ENCODE data around the gene JMJD8. TPM values are rescaled to one million over a fixed set of nuclear protein-coding genes. Genes with fewer than 3 reads are reported as not detected.

The JMJD8 gene
- polyA plus RNA-seq, 1 donor (not counting 4 experiments of a cell fraction or from before 2014, with no cell fraction given) = 20.1 TPM

DNA sequence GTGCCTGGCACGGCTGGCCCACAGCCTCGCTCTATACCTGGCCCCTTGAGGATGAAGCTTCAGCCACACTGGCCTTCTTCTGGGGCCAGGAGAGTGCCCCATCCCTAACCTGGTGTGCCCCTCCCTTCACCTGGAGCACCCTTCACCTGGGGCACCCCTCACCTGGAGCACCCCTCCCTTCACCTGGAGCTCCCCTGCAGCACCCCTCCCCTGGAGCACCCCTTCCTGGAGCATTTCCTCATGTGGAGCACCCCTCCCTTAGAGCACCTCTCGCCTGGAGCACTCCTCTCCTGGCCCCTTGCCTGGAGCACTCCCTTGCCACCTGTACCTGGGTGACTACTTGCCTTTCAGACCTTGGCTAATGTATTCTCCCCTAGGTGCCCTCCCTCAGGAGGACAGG, 23.9 kb upstream of the JMJD8 start:
- Histone ChIP-seq H3K27me3 (ENCODE audit: control insufficient read depth, extremely low read depth, insufficient read depth, low read length) (peaks cover 78% of the 10 kb centered on the region), H4K20me1 (ENCODE audit: control insufficient read depth, extremely low read depth, insufficient read depth, low read length) (peaks cover 2% of the 10 kb centered on the region), H3K9me3 (ENCODE audit: control insufficient read depth, low read depth, low read length) (no peaks in the 10 kb centered on the region), H2AFZ (ENCODE audit: control insufficient read depth, low read length) (no peak overlapping the region), H3K4me1 (ENCODE audit: control insufficient read depth, extremely low read depth, insufficient read depth, low read length) (peaks cover 5% of the 10 kb centered on the region), H3K36me3 (ENCODE audit: control insufficient read depth in 2 of 2, extremely low read depth in 1 of 2, insufficient read depth in 2 of 2, low read length in 2 of 2) (no peaks in the 10 kb centered on the region), H3K79me2 (ENCODE audit: control insufficient read depth, insufficient read depth, low read length) (no peaks in the 10 kb centered on the region), H3K9me1 (ENCODE audit: control insufficient read depth, extremely low read depth, insufficient read depth, low read length) (no peaks in the 10 kb centered on the region), H3K27ac (ENCODE audit: control insufficient read depth, insufficient read depth, low read length) (no peak overlapping the region), H3K9ac (ENCODE audit: control insufficient read depth, extremely low read depth, insufficient read depth, low read length) (no peak overlapping the region), H3K4me3 (ENCODE audit: control insufficient read depth in 2 of 3, extremely low read depth in 1 of 3, insufficient read depth in 2 of 3, low read depth in 1 of 3, low read length in 3 of 3) (no peak overlapping the region), H3K4me2 (ENCODE audit: control insufficient read depth, extremely low read depth, insufficient read depth, low read depth, low read length) (no peak overlapping the region)
- no peak for TF ChIP-seq EZH2 (IDR thresholded peaks at IDR 0.05; ENCODE audit: low read length)
- TF ChIP-seq, protein P1, sequence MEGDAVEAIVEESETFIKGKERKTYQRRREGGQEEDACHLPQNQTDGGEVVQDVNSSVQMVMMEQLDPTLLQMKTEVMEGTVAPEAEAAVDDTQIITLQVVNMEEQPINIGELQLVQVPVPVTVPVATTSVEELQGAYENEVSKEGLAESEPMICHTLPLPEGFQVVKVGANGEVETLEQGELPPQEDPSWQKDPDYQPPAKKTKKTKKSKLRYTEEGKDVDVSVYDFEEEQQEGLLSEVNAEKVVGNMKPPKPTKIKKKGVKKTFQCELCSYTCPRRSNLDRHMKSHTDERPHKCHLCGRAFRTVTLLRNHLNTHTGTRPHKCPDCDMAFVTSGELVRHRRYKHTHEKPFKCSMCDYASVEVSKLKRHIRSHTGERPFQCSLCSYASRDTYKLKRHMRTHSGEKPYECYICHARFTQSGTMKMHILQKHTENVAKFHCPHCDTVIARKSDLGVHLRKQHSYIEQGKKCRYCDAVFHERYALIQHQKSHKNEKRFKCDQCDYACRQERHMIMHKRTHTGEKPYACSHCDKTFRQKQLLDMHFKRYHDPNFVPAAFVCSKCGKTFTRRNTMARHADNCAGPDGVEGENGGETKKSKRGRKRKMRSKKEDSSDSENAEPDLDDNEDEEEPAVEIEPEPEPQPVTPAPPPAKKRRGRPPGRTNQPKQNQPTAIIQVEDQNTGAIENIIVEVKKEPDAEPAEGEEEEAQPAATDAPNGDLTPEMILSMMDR (optimal IDR thresholded peaks at IDR 0.05 in 1 of 3, IDR thresholded peaks at IDR 0.05 in 1 of 3, conservative IDR thresholded peaks at IDR 0.05 in 1 of 3; ENCODE audit: extremely low read depth in 1 of 3, insufficient read depth in 2 of 3, low read length in 3 of 3) = no peak
- DNase-seq (ENCODE audit: low read depth, low spot score) (no peak), FAIRE-seq (no peak)
- dilution Hi-C loops (cut with MboI; ENCODE audit: extremely low pct_ligation_motif_present, low sequenced_read_pairs) = no loop called here

DNA sequence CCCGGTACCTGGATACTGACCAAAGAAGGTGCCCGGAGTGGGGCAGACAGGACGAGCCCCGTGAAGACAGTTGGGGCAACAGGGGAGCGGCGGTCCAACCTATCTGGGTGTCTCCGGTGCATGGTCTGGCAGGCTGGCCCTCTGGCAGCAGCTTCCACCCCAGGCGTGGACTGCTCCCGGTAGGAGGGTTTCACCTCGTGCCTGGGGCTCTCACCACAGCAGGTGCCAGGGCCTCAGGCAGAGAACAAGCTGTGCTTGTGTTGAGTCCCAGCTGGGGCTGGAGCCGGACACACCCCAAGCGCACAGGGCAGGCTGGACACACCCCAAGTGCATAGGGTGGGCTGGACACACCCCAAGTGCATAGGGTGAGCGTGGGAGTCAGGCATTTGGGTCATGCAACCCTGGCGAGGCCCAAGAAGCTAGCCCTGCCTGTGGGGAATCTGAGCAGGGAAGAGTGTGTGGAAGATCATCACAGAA, 23.0 kb upstream of the JMJD8 start:
- Histone ChIP-seq H3K79me2 (ENCODE audit: control insufficient read depth, insufficient read depth, low read length) (no peaks in the 10 kb centered on the region), H2AFZ (ENCODE audit: control insufficient read depth, low read length) (no peak overlapping the region), H3K9ac (ENCODE audit: control insufficient read depth, extremely low read depth, insufficient read depth, low read length) (no peak overlapping the region), H3K27me3 (ENCODE audit: control insufficient read depth, extremely low read depth, insufficient read depth, low read length) (peaks cover 87% of the 10 kb centered on the region), H3K36me3 (ENCODE audit: control insufficient read depth in 2 of 2, extremely low read depth in 1 of 2, insufficient read depth in 2 of 2, low read length in 2 of 2) (no peaks in the 10 kb centered on the region), H3K9me1 (ENCODE audit: control insufficient read depth, extremely low read depth, insufficient read depth, low read length) (no peaks in the 10 kb centered on the region), H3K9me3 (ENCODE audit: control insufficient read depth, low read depth, low read length) (no peaks in the 10 kb centered on the region), H3K27ac (ENCODE audit: control insufficient read depth, insufficient read depth, low read length) (no peak overlapping the region), H3K4me1 (ENCODE audit: control insufficient read depth, extremely low read depth, insufficient read depth, low read length) (peaks cover 5% of the 10 kb centered on the region), H3K4me3 (ENCODE audit: control insufficient read depth in 2 of 3, extremely low read depth in 1 of 3, insufficient read depth in 2 of 3, low read depth in 1 of 3, low read length in 3 of 3) (no peak overlapping the region), H4K20me1 (ENCODE audit: control insufficient read depth, extremely low read depth, insufficient read depth, low read length) (peaks cover 5% of the 10 kb centered on the region), H3K4me2 (ENCODE audit: control insufficient read depth, extremely low read depth, insufficient read depth, low read depth, low read length) (no peak overlapping the region)
- dilution Hi-C loops (cut with MboI; ENCODE audit: extremely low pct_ligation_motif_present, low sequenced_read_pairs) = no loop called here
- TF ChIP-seq, protein P1 (optimal IDR thresholded peaks at IDR 0.05 in 1 of 3, IDR thresholded peaks at IDR 0.05 in 1 of 3, conservative IDR thresholded peaks at IDR 0.05 in 1 of 3; ENCODE audit: extremely low read depth in 1 of 3, insufficient read depth in 2 of 3, low read length in 3 of 3) = no peak
- no peak for TF ChIP-seq EZH2 (IDR thresholded peaks at IDR 0.05; ENCODE audit: low read length)
- FAIRE-seq (no peak), DNase-seq (ENCODE audit: low read depth, low spot score) (no peak)

All from keratinocyte (primary cell).